GM19035 (cell line): Measurements from ENCODE around the gene KHSRP.
"Not testable (repeated sequence)": the region's sequence is repeated elsewhere in the genome, so short reads cannot be mapped to it uniquely, and the experiment has no call there.

ENCODE experiments used
- ATAC-seq: cut with Tn5 transposase; IDR thresholded peaks from one replicate; pipeline ENCODE4 v1.9.1; 2021; ENCODE audit not compliant: unreplicated experiment

Gene KHSRP

GRCh38 chr19:6421075-6422014 lies 3.3 kb downstream of the KHSRP start:
- ATAC-seq = no peak

- no peak for ATAC-seq
Observed at GRCh38 chr19:6418562-6418932, 6.1 kb downstream of the KHSRP start.

GRCh38 chr19:6417713-6418561 lies 6.7 kb downstream of the KHSRP start:
- ATAC-seq = no peak

- ATAC-seq = no peak
Observed at GRCh38 chr19:6416658-6417405, 7.8 kb downstream of the KHSRP start.

GRCh38 chr19:6415591-6416190 lies 8.9 kb downstream of the KHSRP start:
- no peak for ATAC-seq

- no peak for ATAC-seq
Observed at GRCh38 chr19:6414793-6415590, 9.6 kb downstream of the KHSRP start.

GRCh38 chr19:6413721-6414643 lies 10.6 kb downstream of the KHSRP start:
- ATAC-seq = no peak

- no peak for ATAC-seq
Observed at GRCh38 chr19:6413291-6413690, 11.3 kb downstream of the KHSRP start.

- no peak for ATAC-seq
Observed at GRCh38 chr19:6412447-6413091, 12.0 kb downstream of the KHSRP start.

GRCh38 chr19:6412061-6412446 lies 12.6 kb downstream of the KHSRP start:
- ATAC-seq = no peak

- no peak for ATAC-seq
Observed at GRCh38 chr19:6409346-6409745, 15.3 kb downstream of the KHSRP start.

GRCh38 chr19:6406401-6406800 lies 18.2 kb downstream of the KHSRP start:
- ATAC-seq = no peak

- ATAC-seq = no peak
Observed at GRCh38 chr19:6402837-6403608, 21.6 kb downstream of the KHSRP start.

- no peak for ATAC-seq
Observed at GRCh38 chr19:6402058-6402457, 22.6 kb downstream of the KHSRP start.

GRCh38 chr19:6400062-6400944 lies 24.3 kb downstream of the KHSRP start:
- not testable (repeated sequence) for ATAC-seq

- ATAC-seq = no peak
Observed at GRCh38 chr19:6396305-6396704, 28.3 kb downstream of the KHSRP start.

- ATAC-seq = no peak
Observed at GRCh38 chr19:6394831-6395230, 29.8 kb downstream of the KHSRP start.
